22Rv1 (cell line): Measurements from ENCODE around the gene ASIC3.

Experiments
- CTCF ChIP-seq: fragments of 450-650 bp; IDR thresholded peaks from 2 replicates; pipeline ENCODE4 v1.5.1; 2017; ENCODE audit warnings: mild to moderate bottlenecking
- ZFX ChIP-seq: fragments of 450-650 bp; IDR thresholded peaks from 2 replicates; pipeline ENCODE4 v1.6.1; 2017; ENCODE audit warnings: antibody characterized with exemption, borderline replicate concordance

- TF ChIP-seq CTCF (no peak), ZFX (no peak)
These were observed 37.6 kb downstream of the ASIC3 start, which contains the start of gene AGAP3 for GRCh38 chr7:151085691-151086620.
